Right kidney (tissue), 1 donor: ENCODE measurements around the gene TSHR.
A peak's percentile ranks its signal among the peaks of the same experiment; 100 is the strongest.
"Not testable (repeated sequence)": the region's sequence is repeated elsewhere in the genome, so short reads cannot be mapped to it uniquely, and the experiment has no call there.

ENCODE experiments used
- DNase-seq: peaks from one replicate; pipeline ENCODE4 v3.0.0-alpha.2; 2016

Gene TSHR

GRCh38 chr14:80996049-80996901, 40.9 kb downstream of the TSHR start:
- peak; percentile 21 for DNase-seq

- DNase-seq: no peak
Observed at GRCh38 chr14:81001447-81001846, 46.0 kb downstream of the TSHR start.

DNA sequence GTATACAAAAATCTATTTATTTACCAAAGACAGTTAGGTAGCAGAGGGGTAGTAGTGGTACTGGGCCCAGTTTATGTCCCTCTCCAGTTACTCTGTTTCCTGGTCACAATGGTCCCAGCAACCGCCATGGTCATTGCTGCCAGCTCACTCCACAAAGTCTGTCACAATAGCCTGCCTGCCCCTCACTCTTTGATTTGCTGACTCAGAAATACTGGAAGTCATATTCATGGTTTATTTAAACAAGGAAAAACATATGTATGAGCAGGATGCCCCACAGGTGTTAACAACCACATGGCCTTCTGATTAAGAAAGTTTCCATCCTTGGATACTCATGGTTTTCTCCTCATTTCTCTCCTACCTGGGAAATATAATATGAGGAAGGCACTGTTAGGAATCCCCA, 49.2 kb downstream of the TSHR start:
- no peak for DNase-seq

- no peak for DNase-seq
Observed at GRCh38 chr14:81005540-81006228, 50.3 kb downstream of the TSHR start.

DNA sequence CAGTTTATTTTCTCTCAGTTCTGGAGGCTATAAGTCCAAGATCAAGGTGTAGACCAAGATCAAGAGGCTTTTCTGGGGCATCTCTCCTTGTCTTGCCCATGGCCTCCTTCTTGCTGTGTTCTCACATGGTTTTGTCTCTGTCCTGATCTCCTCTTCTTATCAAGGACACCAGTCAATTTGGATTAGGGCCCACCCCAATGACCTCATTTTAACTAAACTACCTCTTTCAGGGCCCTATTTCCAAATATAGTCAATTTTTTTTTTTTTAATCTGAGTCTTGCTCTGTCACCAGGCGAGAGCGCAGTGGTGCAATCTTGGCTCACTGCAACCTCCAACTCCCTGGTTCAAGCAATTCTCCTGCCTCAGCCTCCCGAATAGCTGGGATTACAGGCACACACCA, 50.8 kb downstream of the TSHR start:
- no peak for DNase-seq

GRCh38 chr14:81007131-81007530, 51.7 kb downstream of the TSHR start:
- DNase-seq: no peak

DNA sequence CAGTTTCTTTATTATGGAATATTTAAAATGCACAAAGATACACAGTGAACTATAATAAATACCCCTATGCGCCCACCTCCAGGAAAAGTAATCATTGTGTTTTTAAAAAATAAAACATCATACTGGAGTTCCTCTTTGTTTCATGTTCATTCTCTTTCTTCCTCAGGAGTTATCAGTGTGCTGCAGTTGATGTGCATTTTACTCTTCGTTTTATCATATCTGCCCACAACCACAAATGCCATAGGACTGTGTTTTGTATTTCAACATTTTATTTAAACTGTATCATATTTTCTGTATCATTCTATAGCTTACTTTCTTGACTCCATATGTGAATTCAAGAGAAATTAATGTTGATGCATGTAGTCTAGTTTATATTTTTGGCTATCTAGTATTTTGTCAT, 53.9 kb downstream of the TSHR start:
- DNase-seq: no peak

DNA sequence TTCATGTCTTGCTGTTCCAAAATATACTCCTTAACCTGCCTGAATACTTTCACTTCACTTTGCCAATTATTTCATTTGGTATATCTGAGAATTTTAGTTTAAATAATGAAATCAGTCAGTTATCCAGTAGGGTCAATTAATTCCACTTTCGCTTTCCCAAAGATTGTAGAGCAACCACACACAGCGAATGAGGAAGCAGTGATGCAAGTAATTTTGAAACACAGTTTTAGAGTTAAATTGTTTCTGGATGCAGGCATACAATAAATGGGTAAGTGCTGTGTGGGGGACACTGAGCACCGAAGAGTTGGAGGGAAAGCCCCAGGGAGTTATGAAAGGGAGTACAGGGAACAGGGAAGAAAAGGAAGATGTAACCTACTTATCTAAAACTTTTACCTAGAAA, 62.8 kb downstream of the TSHR start:
- DNase-seq: no peak

GRCh38 chr14:81018684-81019083, 63.3 kb downstream of the TSHR start:
- DNase-seq: no peak

DNA sequence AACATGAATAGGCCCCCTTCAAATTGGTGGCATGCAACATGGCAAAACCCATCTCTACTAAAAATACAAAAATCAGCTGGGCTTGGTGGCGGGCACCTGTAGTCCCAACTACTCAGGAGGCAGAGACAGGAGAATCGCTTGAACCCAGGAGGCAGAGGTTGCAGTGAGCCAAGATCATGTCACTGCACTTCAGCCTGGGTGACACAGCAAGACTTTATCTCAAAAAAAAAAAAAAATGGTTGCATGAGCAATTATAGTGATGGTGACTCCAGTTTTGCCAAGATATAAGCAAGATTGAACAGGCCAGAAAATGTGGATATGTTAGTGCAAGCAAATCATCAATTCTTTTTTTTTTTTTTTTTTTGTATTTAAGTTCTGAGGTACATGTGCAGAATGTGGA, 63.7 kb downstream of the TSHR start:
- DNase-seq: not testable (repeated sequence)

- no peak for DNase-seq
Observed at GRCh38 chr14:81023095-81023710, 67.8 kb downstream of the TSHR start.

DNA sequence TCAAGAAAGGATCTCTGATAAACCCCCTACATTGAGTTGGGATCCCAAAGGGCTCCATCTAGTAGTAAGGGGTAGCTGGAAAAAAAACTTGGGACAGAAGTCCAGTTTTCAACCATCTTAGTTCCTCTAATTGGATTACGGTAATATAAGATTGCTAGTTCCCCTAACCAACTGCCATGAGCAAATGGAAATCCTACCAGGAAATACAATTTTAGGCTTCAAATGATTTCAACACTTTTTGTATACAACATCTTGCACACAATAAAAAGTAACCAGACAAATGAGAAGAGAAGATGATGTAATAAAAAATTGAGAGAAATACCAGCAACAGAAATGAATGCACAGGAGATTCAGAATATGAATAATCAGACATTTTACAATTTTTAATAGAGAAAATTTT, 73.0 kb downstream of the TSHR start:
- no peak for DNase-seq

DNA sequence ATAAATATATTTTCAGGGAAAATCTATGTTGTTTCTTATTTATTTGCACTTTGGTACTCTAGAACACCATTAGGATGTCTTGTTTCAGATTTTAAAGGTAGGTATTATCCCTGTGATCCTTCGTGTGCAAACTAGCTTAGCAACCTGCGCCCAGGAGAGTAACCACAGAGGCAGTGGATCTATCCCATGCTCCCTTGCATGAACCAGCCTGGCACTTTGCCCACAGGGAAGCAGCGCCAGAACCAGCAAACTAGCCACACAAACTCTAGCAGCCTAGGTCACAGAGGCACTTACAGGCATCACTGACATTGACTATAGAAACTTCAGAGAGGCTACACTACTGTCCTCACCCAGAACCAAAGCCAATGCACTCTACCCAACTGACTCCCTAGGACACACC, 76.1 kb downstream of the TSHR start:
- no peak for DNase-seq

DNA sequence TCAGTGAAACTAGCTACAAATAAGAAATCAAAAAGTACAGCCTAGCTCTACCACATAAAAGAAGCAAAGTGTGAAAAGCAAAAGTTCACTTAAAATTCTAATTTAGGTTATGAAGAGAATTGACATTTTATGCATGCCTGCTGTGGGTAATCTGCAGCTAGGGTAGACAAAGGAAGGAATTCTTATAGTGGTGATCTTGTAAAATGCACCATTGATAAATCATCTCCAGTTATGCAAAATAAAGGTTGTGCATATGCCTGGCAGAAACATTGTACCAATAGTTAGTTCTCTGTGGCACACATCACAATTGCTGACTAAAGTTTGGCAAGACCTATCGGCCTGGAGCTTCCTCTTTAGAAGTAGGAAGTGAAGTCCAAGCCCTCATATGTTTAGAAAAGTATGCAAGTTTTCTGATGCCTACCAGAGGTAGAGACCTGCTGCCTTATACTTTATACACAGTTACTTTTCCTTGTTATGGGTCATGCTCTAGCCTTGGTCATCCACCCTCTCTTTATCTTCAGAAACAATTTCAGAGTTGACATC, 78.3 kb downstream of the TSHR start:
- no peak for DNase-seq

- no peak for DNase-seq
Observed at GRCh38 chr14:81042438-81042837, 87.0 kb downstream of the TSHR start.

- DNase-seq: no peak
Observed at GRCh38 chr14:81051547-81051946, 96.1 kb downstream of the TSHR start.

DNA sequence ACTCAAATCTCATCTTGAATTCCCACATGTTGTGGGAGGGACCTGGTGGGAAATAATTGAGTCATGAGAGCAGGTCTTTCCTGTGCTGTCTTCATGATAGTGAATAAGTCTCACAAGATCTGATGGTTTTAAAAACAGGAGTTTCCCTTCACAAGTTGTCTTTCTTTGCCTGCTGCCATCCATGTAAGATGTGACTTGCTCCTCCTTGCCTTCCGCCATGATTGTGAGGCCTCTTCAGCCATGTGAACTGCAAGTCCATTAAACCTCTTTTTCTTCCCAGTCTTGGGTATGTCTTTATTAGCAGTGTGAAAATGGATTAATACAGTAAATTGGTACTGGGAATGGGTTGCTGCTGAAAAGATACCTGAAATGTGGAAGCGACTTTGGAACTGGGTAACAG, 98.6 kb downstream of the TSHR start:
- DNase-seq: not testable (repeated sequence)

DNA sequence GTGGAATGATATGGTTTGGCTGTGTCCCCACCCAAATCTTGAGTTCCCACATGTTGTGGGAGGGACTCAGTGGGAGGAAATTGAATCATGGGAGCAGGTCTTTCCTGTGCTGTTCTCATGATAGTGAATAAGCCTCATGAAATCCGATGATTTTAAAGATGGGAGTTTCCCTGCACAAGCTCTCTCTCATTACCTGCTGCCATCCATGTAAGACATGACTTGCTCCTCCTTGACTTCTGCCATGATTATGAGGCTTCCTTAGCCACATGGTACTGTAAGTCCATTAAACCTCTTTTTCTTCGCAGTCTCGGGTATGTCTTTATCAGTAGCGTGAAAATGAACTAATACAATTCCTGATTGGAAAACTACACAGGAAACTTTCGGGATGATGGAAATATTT, 100.5 kb downstream of the TSHR start:
- DNase-seq: no peak

- DNase-seq: no peak
Observed at GRCh38 chr14:81062380-81062779, 107.0 kb downstream of the TSHR start.

- DNase-seq: no peak
Observed at GRCh38 chr14:81062816-81063215, 107.4 kb downstream of the TSHR start.

GRCh38 chr14:81066672-81067071, 111.3 kb downstream of the TSHR start:
- no peak for DNase-seq

DNA sequence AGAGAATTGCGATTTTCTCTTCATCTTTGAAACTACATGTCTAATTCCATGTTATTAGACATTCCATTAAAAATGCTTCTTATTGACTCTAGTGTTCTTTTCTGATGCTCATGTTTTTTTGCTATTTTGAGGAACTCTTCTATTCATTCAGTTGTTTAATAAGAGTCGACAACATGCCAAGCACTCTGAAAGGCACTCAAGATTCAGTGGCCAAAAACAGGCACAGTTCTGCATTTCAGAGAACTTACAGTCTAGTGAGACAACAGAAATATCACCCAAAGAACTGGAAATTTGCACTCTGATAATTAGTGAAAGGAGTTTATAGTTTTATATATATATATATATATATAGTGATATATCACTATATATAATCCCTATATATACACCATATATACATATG, 111.7 kb downstream of the TSHR start:
- DNase-seq: no peak

DNA sequence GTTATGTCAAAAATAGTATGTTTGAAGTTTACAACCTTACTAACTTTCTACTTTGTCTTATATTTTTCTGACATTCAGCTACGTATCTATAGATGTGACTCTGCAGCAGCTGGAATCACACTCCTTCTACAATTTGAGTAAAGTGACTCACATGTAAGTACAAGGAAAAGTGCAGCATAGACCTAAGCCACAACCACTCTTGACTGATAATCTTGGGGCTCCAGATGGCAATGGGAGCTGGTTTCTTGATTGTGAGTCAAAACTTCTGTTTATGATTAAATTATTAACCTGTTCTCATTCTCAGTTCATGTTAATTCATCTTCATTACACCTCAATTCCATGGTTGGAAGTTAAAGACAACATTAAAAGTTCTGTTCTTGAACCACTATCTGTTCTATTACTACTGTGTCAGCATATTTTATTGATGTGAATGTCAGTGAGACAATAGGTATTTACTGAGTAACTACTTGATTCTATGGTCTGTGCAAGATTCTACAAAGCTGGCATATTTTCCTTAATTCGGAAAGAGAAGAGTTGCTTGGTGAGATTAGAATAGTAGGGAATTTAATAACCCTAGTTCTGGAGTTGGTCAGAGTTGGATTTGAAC, 112.9 kb downstream of the TSHR start:
- DNase-seq: no peak
